8988T (cell line): ENCODE results near the gene LIMS2.

Experiments
- DNase-seq: peaks from one replicate; pipeline ENCODE4 v3.0.0; 2011

LIMS2 gene

GRCh38 chr2:127675331-127676261 is at the start of gene LIMS2:
LIMS2 (minus strand) TSS chr2:127675530; CDS start chr2:127675024, 506 bp downstream.
- peak; percentile 84 for DNase-seq

- DNase-seq: no peak
Measured at GRCh38 chr2:127722807-127723206, 47.5 kb upstream of the LIMS2 start.

DNA sequence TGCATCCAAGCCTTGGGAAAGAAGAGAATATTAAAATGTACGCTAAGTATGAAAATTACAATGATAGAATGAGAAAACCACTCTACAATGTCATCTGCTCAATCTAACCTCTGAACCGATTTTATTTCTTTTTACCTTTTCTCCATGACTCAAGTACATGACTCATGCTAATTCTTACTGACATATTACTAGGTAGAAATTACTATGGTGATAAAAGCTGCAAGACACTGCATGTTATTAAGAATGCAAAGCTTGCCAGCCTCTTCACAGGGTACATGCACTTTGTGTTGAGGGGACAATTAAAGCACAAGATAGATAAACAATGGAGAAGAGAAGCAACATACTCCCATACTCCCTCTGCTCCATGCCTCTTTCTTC is 46.6 kb upstream of the LIMS2 start:
- DNase-seq: no peak

DNA sequence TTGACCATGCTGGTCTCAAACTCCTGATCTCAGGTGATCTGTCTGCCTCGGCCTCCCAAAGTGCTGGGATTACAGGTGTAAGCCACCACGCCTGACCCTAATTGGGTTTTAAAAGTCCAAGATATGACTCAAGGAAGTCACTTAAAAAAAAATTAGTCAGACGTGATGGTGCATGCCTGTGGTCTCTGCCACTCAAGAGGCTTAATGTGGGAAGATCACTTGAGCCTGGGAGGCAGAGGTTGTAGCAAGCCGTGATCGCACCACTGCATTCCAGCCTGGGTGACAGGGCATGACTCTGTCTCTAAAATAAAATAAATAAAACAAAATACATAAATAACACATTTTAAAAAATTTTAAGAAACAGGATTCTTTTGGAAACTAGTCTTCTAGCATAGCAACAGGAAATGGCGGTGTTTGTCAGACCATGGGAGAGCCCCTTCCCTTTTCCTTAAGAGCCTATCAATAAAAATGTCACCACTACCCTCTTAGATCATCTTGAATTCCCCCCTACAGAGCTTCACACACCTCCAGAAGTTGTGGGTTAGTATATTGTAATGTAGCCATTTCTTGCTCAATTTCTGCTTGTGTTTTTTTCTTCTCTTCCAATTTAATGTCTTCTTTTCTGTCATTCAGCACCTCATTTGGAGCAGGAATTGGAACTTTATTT is 46.1 kb upstream of the LIMS2 start:
- DNase-seq: no peak

DNA sequence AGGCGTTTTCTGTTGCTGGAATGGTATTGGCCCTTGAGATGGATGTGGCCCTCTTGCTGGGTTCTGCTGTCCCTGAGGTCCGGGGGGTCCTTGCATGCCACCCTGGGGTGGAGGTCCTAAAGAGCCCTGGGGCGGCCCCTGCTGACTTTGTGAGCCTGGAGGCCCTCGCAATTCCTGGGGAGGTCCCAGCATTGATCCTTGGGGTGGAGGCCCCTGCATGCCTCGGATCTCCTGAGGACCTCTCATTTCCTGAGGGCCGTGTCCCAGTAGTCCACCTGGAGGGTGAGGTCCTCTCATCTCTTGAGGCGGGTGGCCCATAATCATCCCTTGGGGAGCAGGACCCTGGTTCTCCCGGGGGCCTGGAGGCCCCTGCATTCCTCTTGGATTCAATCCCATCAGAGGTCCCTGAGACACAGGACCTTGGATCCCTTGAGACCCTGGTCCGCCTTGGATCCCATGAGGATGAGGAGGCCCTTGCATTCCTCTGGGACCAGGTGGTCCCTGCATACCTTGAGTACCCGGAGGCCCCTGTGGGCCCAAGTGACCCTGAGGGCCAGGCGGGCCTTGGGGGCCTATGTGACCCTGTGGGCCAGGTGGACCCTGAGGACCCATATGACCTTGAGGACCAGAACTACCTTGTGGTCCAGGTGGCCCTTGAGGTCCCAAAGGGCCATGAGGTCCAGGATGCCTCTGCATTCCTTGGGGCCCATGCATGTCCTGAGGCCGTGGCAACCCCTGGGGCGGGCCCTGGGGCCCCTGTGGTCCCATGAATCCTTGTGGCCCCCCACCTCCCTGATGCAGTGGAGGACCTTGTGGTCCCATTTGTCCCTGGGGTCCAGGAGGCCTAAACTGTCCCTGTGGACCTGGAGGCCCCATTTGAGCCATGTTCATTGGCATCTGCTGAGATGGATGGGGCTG is 44.2 kb upstream of the LIMS2 start:
- no peak for DNase-seq

GRCh38 chr2:127718271-127718670 is 42.9 kb upstream of the LIMS2 start:
- DNase-seq: no peak

GRCh38 chr2:127715778-127716449 is 40.6 kb upstream of the LIMS2 start:
- DNase-seq: no peak

GRCh38 chr2:127713562-127713961 is 38.2 kb upstream of the LIMS2 start:
- DNase-seq: no peak

DNA sequence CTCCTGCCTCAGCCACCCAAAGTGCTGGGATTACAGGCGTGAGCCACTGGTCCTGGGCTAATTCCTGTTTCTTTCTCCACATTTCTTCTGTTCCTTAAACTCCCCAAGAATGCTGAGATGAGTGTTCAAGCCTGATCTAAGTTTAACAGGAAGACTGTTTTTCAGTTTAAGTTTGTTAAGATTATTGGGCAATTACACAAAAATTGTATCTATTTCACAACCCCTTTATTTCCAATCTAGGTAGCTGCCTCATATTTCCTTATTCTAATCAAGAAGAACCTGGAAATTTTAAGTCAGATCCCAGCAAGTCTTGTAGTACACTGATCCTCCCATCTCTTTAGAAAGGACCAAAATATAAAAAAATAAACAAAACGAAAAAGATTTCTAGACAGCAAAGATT is 37.7 kb upstream of the LIMS2 start:
- DNase-seq: no peak

- no peak for DNase-seq
Measured at GRCh38 chr2:127709336-127709735, 34.0 kb upstream of the LIMS2 start.

GRCh38 chr2:127707890-127708648 is 32.7 kb upstream of the LIMS2 start:
- no peak for DNase-seq

DNA sequence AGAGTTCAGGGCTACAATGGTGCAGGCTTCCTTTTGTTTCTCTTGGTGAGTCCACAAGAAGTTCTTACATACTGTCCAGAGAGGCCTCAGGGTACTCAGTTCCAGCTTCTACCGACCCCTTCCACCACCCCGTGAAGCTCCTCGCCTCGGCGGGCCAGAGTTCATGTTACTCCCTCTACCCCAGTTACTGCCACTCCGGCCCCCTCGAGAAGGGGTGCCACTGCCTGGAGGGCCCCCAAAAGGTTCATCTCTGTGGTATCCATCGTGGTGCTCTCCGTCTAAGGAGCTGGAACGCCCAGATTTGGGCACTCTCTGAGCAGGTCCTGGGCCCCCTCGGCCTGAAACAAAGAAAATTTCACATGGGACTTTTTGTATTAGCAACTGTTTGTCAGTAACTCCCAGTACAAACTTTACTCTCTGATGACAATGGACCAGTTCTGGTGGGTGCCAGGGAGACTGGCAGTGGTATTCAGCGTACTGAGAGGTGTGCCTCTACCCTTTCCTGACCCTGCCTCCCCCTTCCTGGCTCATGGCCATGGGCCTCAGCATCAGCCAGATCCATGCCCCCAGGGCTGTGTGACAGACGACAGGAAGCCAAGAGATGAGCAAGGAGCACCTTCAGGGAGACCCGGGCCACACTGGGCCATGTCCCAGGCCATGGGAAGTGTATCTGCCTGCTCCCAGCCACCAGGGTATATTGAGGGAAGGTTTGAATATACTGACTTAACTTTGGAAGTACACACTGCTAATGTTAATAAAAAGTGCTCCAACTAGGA is 31.1 kb upstream of the LIMS2 start:
- no peak for DNase-seq

DNA sequence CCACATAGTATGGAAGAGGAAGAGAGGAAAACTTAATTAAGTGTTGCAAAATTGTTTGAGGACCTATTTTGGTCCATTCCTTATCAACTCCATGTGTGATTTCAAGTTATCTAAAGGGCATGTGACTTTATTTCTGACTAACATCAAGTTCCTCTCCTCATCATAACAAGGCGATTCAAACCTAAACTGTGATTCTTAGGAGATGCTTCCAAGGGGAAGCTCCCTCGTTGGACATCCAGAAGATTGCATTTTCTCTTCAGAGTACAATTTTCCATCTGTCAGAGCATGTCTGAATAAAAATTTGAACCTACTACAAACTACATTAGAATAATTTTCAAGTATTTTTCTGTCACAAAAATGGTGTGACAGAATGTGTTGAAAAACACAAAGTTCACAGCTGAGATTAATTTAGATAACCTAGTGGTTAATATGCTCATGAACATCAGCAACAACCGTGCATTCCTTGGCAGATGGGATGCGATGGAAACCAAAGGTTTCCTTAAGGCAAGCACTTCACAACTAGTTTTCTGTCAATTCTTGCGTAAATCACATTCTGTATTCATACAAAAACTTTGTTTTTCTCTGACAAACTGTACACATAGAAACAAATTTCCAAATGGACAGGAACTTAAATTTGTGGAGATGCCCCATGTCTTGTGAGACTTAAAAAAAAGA is 30.2 kb upstream of the LIMS2 start:
- DNase-seq: no peak

DNA sequence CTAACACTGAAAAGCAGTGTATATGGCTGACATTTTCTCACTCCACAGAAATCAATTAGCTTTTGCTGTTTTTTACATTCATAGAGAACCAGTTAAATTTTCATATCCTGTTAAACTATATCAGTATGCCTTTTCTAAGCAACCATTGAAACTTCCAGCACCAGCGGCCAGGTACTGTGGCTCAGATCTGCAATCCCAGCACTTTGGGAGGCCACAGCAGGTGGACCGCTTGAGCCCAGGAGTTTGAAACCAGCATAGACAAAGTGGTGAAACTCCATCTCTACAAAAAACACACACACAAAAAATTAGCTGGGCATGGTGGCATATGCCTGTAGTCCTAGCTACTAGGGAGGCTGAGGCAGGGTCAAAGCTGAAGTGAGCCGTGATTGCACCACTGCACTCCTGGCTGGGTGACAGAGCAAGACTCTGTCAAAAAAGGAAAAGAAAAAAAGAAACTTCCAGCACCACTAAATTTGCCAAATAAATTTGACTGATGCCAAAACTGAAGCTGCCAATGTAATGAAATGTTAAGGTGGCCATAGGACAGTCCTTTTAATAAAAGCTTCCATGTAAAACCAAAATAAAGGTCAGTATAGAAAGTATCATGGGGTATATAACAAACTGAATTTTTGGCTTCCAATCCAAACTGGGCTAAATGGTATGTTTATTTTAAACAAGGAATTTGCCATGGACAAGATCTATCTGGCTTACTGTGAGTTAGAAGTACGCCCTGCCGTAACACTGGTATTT is 29.5 kb upstream of the LIMS2 start:
- no peak for DNase-seq

GRCh38 chr2:127703282-127703681 is 28.0 kb upstream of the LIMS2 start:
- no peak for DNase-seq

GRCh38 chr2:127702395-127703009 is 27.2 kb upstream of the LIMS2 start:
- DNase-seq: no peak

DNA sequence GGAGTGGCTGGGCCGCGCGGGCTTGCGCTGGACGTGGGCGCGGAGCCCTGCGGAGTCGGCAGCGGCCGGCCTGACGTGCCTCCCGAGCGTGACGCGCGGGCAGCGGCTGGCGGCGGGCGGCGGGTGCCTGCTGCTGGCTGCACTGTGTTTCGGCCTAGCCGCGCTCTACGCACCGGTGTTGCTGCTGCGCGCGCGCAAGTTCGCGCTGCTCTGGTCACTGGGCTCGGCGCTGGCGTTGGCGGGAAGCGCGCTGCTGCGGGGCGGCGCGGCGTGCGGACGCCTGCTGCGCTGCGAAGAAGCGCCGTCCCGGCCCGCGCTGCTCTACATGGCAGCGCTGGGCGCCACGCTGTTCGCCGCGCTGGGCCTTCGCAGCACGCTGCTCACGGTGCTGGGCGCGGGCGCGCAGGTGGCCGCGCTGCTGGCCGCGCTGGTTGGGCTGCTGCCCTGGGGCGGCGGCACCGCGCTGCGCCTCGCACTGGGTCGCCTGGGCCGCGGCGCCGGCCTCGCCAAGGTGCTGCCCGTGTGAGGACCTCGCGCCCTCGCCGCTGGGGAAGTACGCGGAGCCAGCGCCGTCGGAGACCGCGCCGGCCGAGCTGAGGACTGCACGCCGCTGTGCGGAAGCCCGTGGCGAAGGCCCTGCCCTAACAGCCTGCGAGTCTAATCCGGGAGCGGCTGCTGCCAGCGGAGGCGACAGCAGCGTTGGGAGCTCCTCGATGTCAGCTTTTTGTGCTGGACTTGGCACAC is 26.5 kb upstream of the LIMS2 start:
- peak; percentile 70 for DNase-seq

GRCh38 chr2:127701193-127701650 is 25.9 kb upstream of the LIMS2 start, which contains the start of gene SFT2D3:
SFT2D3 (plus strand) TSS chr2:127701497; CDS start chr2:127701529, 32 bp downstream.
- peak; percentile 93 for DNase-seq
